Mesendoderm (in vitro differentiated cells): ENCODE data around the gene MAP2K4.

Experiments
- DNase-seq: peaks from one replicate; pipeline ENCODE4 v3.0.0; 2013
- H2AK5ac ChIP-seq: 2 replicates; pipeline ENCODE4 v1.6.1; 2013; ENCODE audit warnings: low read length, inconsistent platforms
- H2BK120ac ChIP-seq: 2 replicates; pipeline ENCODE4 v1.6.1; 2013; ENCODE audit warnings: low read depth, mild to moderate bottlenecking, low read length, moderate library complexity, mixed read lengths
- H2BK15ac ChIP-seq: replicated peaks from 2 replicates; pipeline ENCODE4 v1.6.1; 2013; ENCODE audit warnings: low read depth, mild to moderate bottlenecking, moderate library complexity
- H2BK5ac ChIP-seq: 2 replicates; pipeline ENCODE4 v1.6.1; 2013; ENCODE audit warnings: low read length, inconsistent platforms
- H3K18ac ChIP-seq: 2 replicates; pipeline ENCODE4 v1.6.1; 2013; ENCODE audit warnings: mild to moderate bottlenecking, low read length, mixed read lengths
- H3K23ac ChIP-seq: one replicate; pipeline ENCODE4 v1.6.1; 2013; ENCODE audit warnings: low read length
- H3K27ac ChIP-seq: 2 replicates; pipeline ENCODE4 v1.5.1; 2013; ENCODE audit warnings: low read depth, mild to moderate bottlenecking, inconsistent platforms, low read length, moderate library complexity
- H3K27me3 ChIP-seq: 2 replicates; pipeline ENCODE4 v1.6.1; 2013; ENCODE audit warnings: low read length, control low read depth, mild to moderate bottlenecking, inconsistent platforms; ENCODE audit not compliant: insufficient read depth, poor library complexity
- H3K36me3 ChIP-seq: 2 replicates; pipeline ENCODE4 v1.6.1; 2013; ENCODE audit warnings: low read length, inconsistent platforms; ENCODE audit not compliant: control insufficient read depth, insufficient read depth
- H3K4ac ChIP-seq: one replicate; pipeline ENCODE4 v1.6.1; 2013; ENCODE audit warnings: low read depth, mild to moderate bottlenecking, low read length, moderate library complexity
- H3K4me1 ChIP-seq: 2 replicates; pipeline ENCODE4 v1.6.1; 2013; ENCODE audit warnings: low read depth, low read length, inconsistent platforms; ENCODE audit not compliant: control insufficient read depth
- H3K4me2 ChIP-seq: 2 replicates; pipeline ENCODE4 v1.6.1; 2013; ENCODE audit warnings: low read length
- H3K4me3 ChIP-seq: 2 replicates; pipeline ENCODE4 v1.5.1; 2013; ENCODE audit warnings: mild to moderate bottlenecking, low read length
- H3K56ac ChIP-seq: one replicate; pipeline ENCODE4 v1.6.1; 2013; ENCODE audit warnings: low read length
- H3K79me1 ChIP-seq: 2 replicates; pipeline ENCODE4 v1.6.1; 2013; ENCODE audit warnings: low read length, inconsistent platforms
- H3K79me2 ChIP-seq: 2 replicates; pipeline ENCODE4 v1.6.1; 2013; ENCODE audit warnings: mild to moderate bottlenecking, low read length; ENCODE audit not compliant: control insufficient read depth, insufficient read depth
- H3K9ac ChIP-seq: 2 replicates; pipeline ENCODE4 v1.6.1; 2013; ENCODE audit warnings: low read length, inconsistent platforms
- H4K5ac ChIP-seq: one replicate; pipeline ENCODE4 v1.6.1; 2013; ENCODE audit warnings: low read length
- H4K8ac ChIP-seq: one replicate; pipeline ENCODE4 v1.6.1; 2013; ENCODE audit warnings: low read depth, mild to moderate bottlenecking, control low read depth, low read length, moderate library complexity
- WGBS: extraction: QIAGEN DNeasy Blood & Tissue Kit; methylation state at CpG from one replicate; pipeline ENCODE4 v1.1.7; 2013; ENCODE audit warnings: low lambda C conversion rate, missing lambda C conversion rate; ENCODE audit not compliant: insufficient coverage; ENCODE audit errors: extremely low coverage; 5-methylcytosine and 5-hydroxymethylcytosine counted together

MAP2K4 gene

DNA sequence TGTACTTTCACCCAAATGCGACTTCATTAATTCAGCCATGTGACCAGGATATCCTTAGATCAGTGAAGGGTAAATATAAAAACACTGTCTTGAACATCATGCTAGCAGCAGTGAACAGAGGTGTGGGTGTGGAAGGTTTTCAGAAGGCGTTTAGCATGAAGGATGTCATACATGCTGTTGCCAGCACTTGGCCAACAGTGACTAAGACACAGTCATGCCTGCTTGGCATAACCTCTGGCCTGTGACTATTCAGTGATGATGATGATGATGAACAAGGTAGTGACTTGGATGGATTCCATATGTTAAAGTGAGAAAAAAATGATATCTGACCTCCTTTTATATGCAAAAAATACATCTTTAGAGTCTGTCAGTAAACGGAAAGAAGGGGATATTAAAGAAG, 97.9 kb downstream of the MAP2K4 start:
- no peak overlapping the region for H3K4me2 ChIP-seq
- no peak overlapping the region for H3K18ac ChIP-seq
- no peak overlapping the region for H3K4ac ChIP-seq
- no peak overlapping the region for H4K5ac ChIP-seq
- no peaks in the 10 kb centered on the region for H3K79me2 ChIP-seq
- no peak overlapping the region for H2BK120ac ChIP-seq
- no peak overlapping the region for H3K23ac ChIP-seq
- H3K9ac ChIP-seq = no peak overlapping the region
- H2AK5ac ChIP-seq = no peak overlapping the region
- H3K4me3 ChIP-seq = no peak overlapping the region
- H3K27me3 ChIP-seq = no peaks in the 10 kb centered on the region
- H3K4me1 ChIP-seq = no peaks in the 10 kb centered on the region
- no peak for DNase-seq
- H3K36me3 ChIP-seq = no peaks in the 10 kb centered on the region
- no peak overlapping the region for H3K56ac ChIP-seq
- H2BK15ac ChIP-seq = no peak overlapping the region
- no peak overlapping the region for H3K27ac ChIP-seq
- 100% methylated on average over 1 of the region's 3 CpGs for WGBS
- H4K8ac ChIP-seq = no peak overlapping the region
- H3K79me1 ChIP-seq = no peaks in the 10 kb centered on the region
- H2BK5ac ChIP-seq = no peak overlapping the region

GRCh38 chr17:12122075-12122474, 101.4 kb downstream of the MAP2K4 start:
- Histone ChIP-seq H3K4ac (no peak overlapping the region), H3K4me3 (no peak overlapping the region)
- peak; percentile 60 for DNase-seq

DNA sequence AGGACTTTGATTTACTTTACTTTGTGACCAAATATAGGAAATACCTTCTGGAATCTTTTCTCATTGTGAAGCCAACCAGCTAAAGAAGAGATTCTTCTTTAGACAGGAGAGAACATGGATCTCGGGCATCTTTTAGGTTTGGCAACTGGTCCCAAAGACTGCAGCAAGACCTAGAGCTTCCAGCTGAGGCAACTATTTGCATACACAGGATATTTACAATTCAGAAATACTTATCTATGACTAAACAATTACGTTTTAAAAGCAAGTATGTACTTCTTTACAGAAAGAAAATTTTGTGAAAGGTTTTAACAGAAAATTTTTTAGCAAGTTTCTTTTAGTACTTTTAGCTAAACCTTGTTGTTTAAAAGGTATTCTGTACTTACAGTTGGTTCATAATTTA, 106.5 kb downstream of the MAP2K4 start:
- WGBS = no CpG with 5 or more reads among the region's 2 CpGs
- H3K23ac ChIP-seq = no peak overlapping the region
- H3K18ac ChIP-seq = no peak overlapping the region
- peaks cover 3% of the 10 kb centered on the region for H3K36me3 ChIP-seq
- H3K79me1 ChIP-seq = no peaks in the 10 kb centered on the region
- H3K27ac ChIP-seq = no peak overlapping the region
- H3K4me2 ChIP-seq = no peak overlapping the region
- no peak overlapping the region for H4K8ac ChIP-seq
- no peak overlapping the region for H2BK15ac ChIP-seq
- no peaks in the 10 kb centered on the region for H3K4me1 ChIP-seq
- no peak overlapping the region for H3K56ac ChIP-seq
- no peak overlapping the region for H4K5ac ChIP-seq
- no peaks in the 10 kb centered on the region for H3K27me3 ChIP-seq
- no peak overlapping the region for H3K4ac ChIP-seq
- H3K9ac ChIP-seq = no peak overlapping the region
- no peak overlapping the region for H2BK120ac ChIP-seq
- no peak overlapping the region for H2AK5ac ChIP-seq
- no peak overlapping the region for H2BK5ac ChIP-seq
- DNase-seq = no peak
- H3K79me2 ChIP-seq = no peaks in the 10 kb centered on the region
- no peak overlapping the region for H3K4me3 ChIP-seq

More at GRCh38 chr17:12122075-12122474, 101.4 kb downstream of the MAP2K4 start:
- H2BK15ac ChIP-seq = no peak overlapping the region
- H3K27me3 ChIP-seq = no peaks in the 10 kb centered on the region
- no peaks in the 10 kb centered on the region for H3K79me2 ChIP-seq
- H3K27ac ChIP-seq = no peak overlapping the region
- no peak overlapping the region for H3K9ac ChIP-seq
- no CpG with 5 or more reads among the region's 6 CpGs for WGBS
- H3K36me3 ChIP-seq = no peaks in the 10 kb centered on the region
- no peak overlapping the region for H4K8ac ChIP-seq
- H3K4me1 ChIP-seq = no peaks in the 10 kb centered on the region
- no peak overlapping the region for H2AK5ac ChIP-seq
- no peaks in the 10 kb centered on the region for H3K79me1 ChIP-seq
- H4K5ac ChIP-seq = no peak overlapping the region
- H3K56ac ChIP-seq = no peak overlapping the region
- H2BK120ac ChIP-seq = no peak overlapping the region
- no peak overlapping the region for H3K4me2 ChIP-seq
- H3K23ac ChIP-seq = no peak overlapping the region
- H2BK5ac ChIP-seq = no peak overlapping the region
- no peak overlapping the region for H3K18ac ChIP-seq

GRCh38 chr17:12127667-12128066, 107.0 kb downstream of the MAP2K4 start:
- Histone ChIP-seq H3K4me2 (no peak overlapping the region), H3K56ac (no peak overlapping the region), H2BK15ac (no peak overlapping the region), H4K8ac (no peak overlapping the region), H3K4me3 (no peak overlapping the region), H3K79me1 (no peaks in the 10 kb centered on the region), H3K4ac (no peak overlapping the region), H3K27ac (no peak overlapping the region), H3K23ac (no peak overlapping the region), H3K4me1 (no peaks in the 10 kb centered on the region), H3K18ac (no peak overlapping the region), H4K5ac (no peak overlapping the region), H2AK5ac (no peak overlapping the region), H2BK120ac (no peak overlapping the region), H3K27me3 (no peaks in the 10 kb centered on the region), H3K79me2 (no peaks in the 10 kb centered on the region), H2BK5ac (no peak overlapping the region), H3K36me3 (peaks cover 3% of the 10 kb centered on the region), H3K9ac (no peak overlapping the region)
- WGBS = no CpG with 5 or more reads among the region's 2 CpGs
- DNase-seq = no peak

- no peaks in the 10 kb centered on the region for H3K79me2 ChIP-seq
- H3K23ac ChIP-seq = no peak overlapping the region
- no peak overlapping the region for H2BK5ac ChIP-seq
- no peaks in the 10 kb centered on the region for H3K79me1 ChIP-seq
- H4K5ac ChIP-seq = no peak overlapping the region
- H3K4me2 ChIP-seq = no peak overlapping the region
- WGBS = no CpG with 5 or more reads among the region's 7 CpGs
- no peak overlapping the region for H3K9ac ChIP-seq
- H3K4me1 ChIP-seq = no peaks in the 10 kb centered on the region
- H3K4ac ChIP-seq = no peak overlapping the region
- H3K4me3 ChIP-seq = no peak overlapping the region
- DNase-seq = no peak
- no peak overlapping the region for H4K8ac ChIP-seq
- H3K27me3 ChIP-seq = no peaks in the 10 kb centered on the region
- H3K36me3 ChIP-seq = peaks cover 3% of the 10 kb centered on the region
- H2AK5ac ChIP-seq = no peak overlapping the region
- no peak overlapping the region for H3K27ac ChIP-seq
- H2BK15ac ChIP-seq = no peak overlapping the region
- no peak overlapping the region for H2BK120ac ChIP-seq
- H3K56ac ChIP-seq = no peak overlapping the region
- H3K18ac ChIP-seq = no peak overlapping the region
These were observed 108.3 kb downstream of the MAP2K4 start for GRCh38 chr17:12128946-12129345.

GRCh38 chr17:12133183-12133582, 112.5 kb downstream of the MAP2K4 start:
- WGBS = no CpG with 5 or more reads among the region's 6 CpGs

More at GRCh38 chr17:12133183-12133582, 112.5 kb downstream of the MAP2K4 start:
- Histone ChIP-seq H2BK5ac (no peak overlapping the region), H3K27ac (no peak overlapping the region), H3K23ac (no peak overlapping the region), H3K79me2 (no peaks in the 10 kb centered on the region), H4K5ac (no peak overlapping the region), H3K36me3 (peaks cover 3% of the 10 kb centered on the region), H3K4me1 (no peaks in the 10 kb centered on the region), H3K4me2 (no peak overlapping the region), H3K4ac (no peak overlapping the region), H3K4me3 (no peak overlapping the region), H3K79me1 (no peaks in the 10 kb centered on the region), H2AK5ac (no peak overlapping the region), H2BK120ac (no peak overlapping the region), H4K8ac (no peak overlapping the region), H2BK15ac (no peak overlapping the region), H3K56ac (no peak overlapping the region), H3K9ac (no peak overlapping the region), H3K18ac (no peak overlapping the region), H3K27me3 (no peaks in the 10 kb centered on the region)
- DNase-seq = peak; percentile 61
